Stimulated activated CD4-positive, alpha-beta T cell treated with anti-CD3 and anti-CD28 coated beads, Interleukin-2, amount 100 ng/mL, for 4 hours (primary cell): ENCODE measurements around the gene CCP110.

Experiments used
- DNase-seq: peaks from one replicate; pipeline ENCODE4 v3.0.0-alpha.2; 2020; ENCODE audit warnings: low read depth

The CCP110 gene

GRCh38 chr16:19523559-19524355, at the start of gene CCP110:
TSS of gene CCP110 (plus strand) at chr16:19523942. CDS start at chr16:19527882, 3,940 bp downstream.
- DNase-seq = peak; percentile 93

GRCh38 chr16:19474617-19475016, 49.1 kb upstream of the CCP110 start:
- no peak for DNase-seq

- no peak for DNase-seq
Measured at GRCh38 chr16:19478505-19478904, 45.2 kb upstream of the CCP110 start.

GRCh38 chr16:19479302-19479721, 44.4 kb upstream of the CCP110 start:
- DNase-seq = no peak

GRCh38 chr16:19481296-19481695, 42.4 kb upstream of the CCP110 start:
- DNase-seq = no peak

- no peak for DNase-seq
Measured at GRCh38 chr16:19481769-19482168, 42.0 kb upstream of the CCP110 start.

- no peak for DNase-seq
Measured at GRCh38 chr16:19482291-19482690, 41.5 kb upstream of the CCP110 start.

- DNase-seq = no peak
Measured at GRCh38 chr16:19484096-19484495, 39.6 kb upstream of the CCP110 start.

GRCh38 chr16:19485611-19486010, 38.1 kb upstream of the CCP110 start:
- DNase-seq = no peak

GRCh38 chr16:19486051-19486450, 37.7 kb upstream of the CCP110 start:
- no peak for DNase-seq

GRCh38 chr16:19486750-19487325, 36.9 kb upstream of the CCP110 start:
- DNase-seq = no peak

GRCh38 chr16:19488213-19488640, 35.5 kb upstream of the CCP110 start:
- DNase-seq = no peak

GRCh38 chr16:19490619-19491018, 33.1 kb upstream of the CCP110 start:
- no peak for DNase-seq

- DNase-seq = no peak
Measured at GRCh38 chr16:19497176-19497575, 26.6 kb upstream of the CCP110 start.

GRCh38 chr16:19499006-19499405, 24.7 kb upstream of the CCP110 start:
- DNase-seq = no peak

GRCh38 chr16:19499481-19499880, 24.3 kb upstream of the CCP110 start:
- DNase-seq = no peak

- peak; percentile 44 for DNase-seq
Measured at GRCh38 chr16:19502395-19503131, 21.2 kb upstream of the CCP110 start.

- no peak for DNase-seq
Measured at GRCh38 chr16:19503461-19504075, 20.2 kb upstream of the CCP110 start.

- no peak for DNase-seq
Measured at GRCh38 chr16:19505600-19506303, 18.0 kb upstream of the CCP110 start.

- no peak for DNase-seq
Measured at GRCh38 chr16:19506965-19507364, 16.8 kb upstream of the CCP110 start.

GRCh38 chr16:19507867-19508266, 15.9 kb upstream of the CCP110 start:
- no peak for DNase-seq

GRCh38 chr16:19512297-19512696, 11.4 kb upstream of the CCP110 start:
- no peak for DNase-seq
